Non-pigmented ciliary epithelial cell (primary cell): ENCODE data around the gene GLIPR1L2.
"Not testable (repeated sequence)": the region's sequence is repeated elsewhere in the genome, so short reads cannot be mapped to it uniquely, and the experiment has no call there.

ENCODE experiments used
- DNase-seq: peaks from one replicate; pipeline ENCODE4 v3.0.0-alpha.2; 2010; ENCODE audit warnings: low read depth

GLIPR1L2 gene

GRCh38 chr12:75390899-75391538, at the start of gene GLIPR1L2:
TSS of gene GLIPR1L2 (plus strand) at chr12:75391089. CDS start at chr12:75391117, 28 bp downstream.
- peak; percentile 93 for DNase-seq

- no peak for DNase-seq
Observed at GRCh38 chr12:75341873-75342272, 49.0 kb upstream of the GLIPR1L2 start.

- DNase-seq: no peak
Observed at GRCh38 chr12:75345531-75345930, 45.4 kb upstream of the GLIPR1L2 start.

- not testable (repeated sequence) for DNase-seq
Observed at GRCh38 chr12:75346215-75346614, 44.7 kb upstream of the GLIPR1L2 start.

- DNase-seq: no peak
Observed at GRCh38 chr12:75349946-75350345, 40.9 kb upstream of the GLIPR1L2 start.

GRCh38 chr12:75350413-75350812, 40.5 kb upstream of the GLIPR1L2 start:
- DNase-seq: no peak

- DNase-seq: no peak
Observed at GRCh38 chr12:75354011-75354410, 36.9 kb upstream of the GLIPR1L2 start.

GRCh38 chr12:75360920-75361319, 30.0 kb upstream of the GLIPR1L2 start:
- DNase-seq: no peak

- no peak for DNase-seq
Observed at GRCh38 chr12:75361408-75361807, 29.5 kb upstream of the GLIPR1L2 start.

GRCh38 chr12:75364919-75365318, 26.0 kb upstream of the GLIPR1L2 start:
- DNase-seq: no peak

GRCh38 chr12:75366629-75367028, 24.3 kb upstream of the GLIPR1L2 start:
- DNase-seq: no peak

GRCh38 chr12:75374971-75375370, 15.9 kb upstream of the GLIPR1L2 start:
- DNase-seq: no peak

GRCh38 chr12:75378354-75378753, 12.5 kb upstream of the GLIPR1L2 start:
- DNase-seq: no peak

GRCh38 chr12:75389061-75389460, 1.8 kb upstream of the GLIPR1L2 start:
- DNase-seq: peak; percentile 23

GRCh38 chr12:75389706-75390105, 1.2 kb upstream of the GLIPR1L2 start:
- DNase-seq: no peak

- no peak for DNase-seq
Observed at GRCh38 chr12:75390156-75390898, 562 bp upstream of the GLIPR1L2 start.

- no peak for DNase-seq
Observed at GRCh38 chr12:75404231-75404630, 13.3 kb downstream of the GLIPR1L2 start.

GRCh38 chr12:75407683-75408082, 16.8 kb downstream of the GLIPR1L2 start:
- DNase-seq: no peak

GRCh38 chr12:75409830-75410229, 18.9 kb downstream of the GLIPR1L2 start:
- DNase-seq: no peak

GRCh38 chr12:75414671-75415070, 23.8 kb downstream of the GLIPR1L2 start:
- DNase-seq: no peak

- no peak for DNase-seq
Observed at GRCh38 chr12:75419841-75420240, 29.0 kb downstream of the GLIPR1L2 start.

- no peak for DNase-seq
Observed at GRCh38 chr12:75427491-75427890, 36.6 kb downstream of the GLIPR1L2 start.

- DNase-seq: no peak
Observed at GRCh38 chr12:75428767-75429166, 37.9 kb downstream of the GLIPR1L2 start.

- no peak for DNase-seq
Observed at GRCh38 chr12:75432924-75433323, 42.0 kb downstream of the GLIPR1L2 start.
